K562 (cell line): ENCODE results near the gene PPP1R14D. TPM values are rescaled to one million over a fixed set of nuclear protein-coding genes. Genes with fewer than 3 reads are reported as not detected.

ENCODE experiments used
- ATAC-seq: fragments of 200-7000 bp; cut with Tn5 transposase; 3 replicates; pipeline ENCODE4 v1.9.1; 2020; ENCODE audit warnings: moderate library complexity
- BruUV-seq: library from RNA; stranded (reverse); fragments of 400-500 nt; replicated peaks from 2 replicates; lab custom pipeline; 2021; lab: Mats Ljungman, UMichigan
- CTCF ChIA-PET: fragments of 300-600 bp; formaldehyde crosslinking; extraction: SDS; loops from one replicate; lab custom pipeline; 2021; ENCODE audit warnings: low intra/inter-chr PET ratio; lab: Yijun Ruan, JAX
- POLR2A ChIA-PET: fragments of 300-600, 350-650 bp; sonication (Branson Sonifier 250); formaldehyde crosslinking; extraction: SDS; loops from one replicate; lab custom pipeline; 2021; ENCODE audit warnings: antibody characterized with exemption, inconsistent platforms; lab: Yijun Ruan, JAX
- DNase-seq, 4 experiments: peaks; one replicate each; pipeline versions ENCODE4 v3.0.0 to v3.0.0-alpha.2; 2011 to 2018; ENCODE audit warnings: low spot score in 3 of 4, mixed read lengths in 3 of 4; ENCODE audit errors: extremely low read depth in 1 of 4
- FAIRE-seq: peaks from 2 replicates; lab custom pipeline; 2011; peaks lifted over from hg19 to GRCh38; lab: Jason Lieb, UNC
- H2AFZ ChIP-seq: 2 replicates; pipeline ENCODE4 v1.6.0; 2011; ENCODE audit warnings: low read depth, low read length, control low read depth, inconsistent platforms
- H3K27ac ChIP-seq: fragments of 200-600 bp; 3 replicates; pipeline ENCODE4 v1.8.0; 2011; ENCODE audit warnings: low read depth, mild to moderate bottlenecking, control low read depth, inconsistent platforms, low read length, moderate library complexity, mixed read lengths; ENCODE audit errors: extremely low read depth
- H3K27me3 ChIP-seq, 2 experiments: fragments of 300-600 bp in 1 of 2; 2 replicates in 1 of 2; 3 replicates in 1 of 2; pipeline versions ENCODE4 v1.6.0 to v1.8.0; 2011; ENCODE audit warnings: inconsistent platforms in 2 of 2, low read length in 2 of 2, mild to moderate bottlenecking in 1 of 2, mixed read lengths in 1 of 2, moderate library complexity in 1 of 2; ENCODE audit not compliant: control insufficient read depth in 2 of 2, insufficient read depth in 2 of 2
- H3K36me3 ChIP-seq: fragments of 300-600 bp; 3 replicates; pipeline ENCODE4 v1.8.0; 2011; ENCODE audit warnings: mild to moderate bottlenecking, low read length, inconsistent platforms; ENCODE audit not compliant: control insufficient read depth, insufficient read depth
- H3K4me1 ChIP-seq, 2 experiments: fragments of 200-600 bp in 1 of 2; replicated peaks in 1 of 2; 2 replicates in 1 of 2; 3 replicates in 1 of 2; pipeline versions ENCODE4 v1.5.1 to v1.8.0; 2011; ENCODE audit warnings: inconsistent platforms in 2 of 2, low read length in 2 of 2, mild to moderate bottlenecking in 1 of 2, mixed read lengths in 1 of 2, moderate library complexity in 1 of 2; ENCODE audit not compliant: control insufficient read depth in 2 of 2, insufficient read depth in 2 of 2
- H3K4me2 ChIP-seq: 2 replicates; pipeline ENCODE4 v1.6.1; 2011; ENCODE audit warnings: low read length, control low read depth, inconsistent platforms, mixed read lengths; ENCODE audit not compliant: insufficient read depth
- H3K4me3 ChIP-seq: fragments of 200-600 bp; sonication (generic), shearing (Covaris generic); 2 replicates; pipeline ENCODE4 v1.5.1; 2016; ENCODE audit warnings: control low read depth, inconsistent platforms
- H3K79me2 ChIP-seq: fragments of 200-600 bp; 3 replicates; pipeline ENCODE4 v1.8.0; 2011; ENCODE audit warnings: low read length, inconsistent platforms; ENCODE audit not compliant: control insufficient read depth, insufficient read depth
- H3K9ac ChIP-seq, 2 experiments: 2 replicates each; pipeline versions ENCODE4 v1.6.0 to v1.6.1; 2011; ENCODE audit warnings: low read depth in 2 of 2, low read length in 2 of 2, control low read depth in 1 of 2, inconsistent platforms in 1 of 2, mild to moderate bottlenecking in 1 of 2, mixed read lengths in 1 of 2; ENCODE audit not compliant: insufficient read depth in 1 of 2
- H3K9me1 ChIP-seq: one replicate; pipeline ENCODE4 v1.6.0; 2011; ENCODE audit warnings: inconsistent platforms, mild to moderate bottlenecking, low read length, moderate library complexity; ENCODE audit not compliant: control insufficient read depth, insufficient read depth
- H3K9me3 ChIP-seq: replicated peaks from 2 replicates; pipeline ENCODE4 v1.5.1; 2011; ENCODE audit warnings: low read depth, low read length, inconsistent platforms; ENCODE audit not compliant: control insufficient read depth, insufficient read depth
- H4K20me1 ChIP-seq: replicated peaks from 2 replicates; pipeline ENCODE4 v1.6.1; 2011; ENCODE audit warnings: low read length, inconsistent platforms, mixed read lengths; ENCODE audit not compliant: control insufficient read depth, insufficient read depth
- HMGN3 ChIP-seq: IDR thresholded peaks from 2 replicates; pipeline ENCODE4 v1.6.1; 2011; ENCODE audit warnings: borderline replicate concordance, low read depth, mild to moderate bottlenecking, mixed read lengths, low read length; ENCODE audit not compliant: insufficient read length; ENCODE audit errors: extremely low read depth
- MEIS2 ChIP-seq: fragments of 450-650 bp; IDR thresholded peaks from 2 replicates; pipeline ENCODE4 v1.6.1; 2014; ENCODE audit warnings: mild to moderate bottlenecking; ENCODE audit not compliant: partially characterized antibody
- THAP7 ChIP-seq: fragments of 250-450 bp; sonication (Bioruptor Pico); IDR thresholded peaks from 2 replicates; pipeline ENCODE4 v1.5.0; 2021
- ZC3H11A ChIP-seq: IDR thresholded peaks from 2 replicates; pipeline ENCODE4 v1.6.1; 2012; ENCODE audit warnings: low read depth, low read length, improper control_type of control experiment
- ZNF274 ChIP-seq: IDR thresholded peaks from 2 replicates; pipeline ENCODE4 v1.6.1; 2011; ENCODE audit warnings: low read depth, mild to moderate bottlenecking, low read length, moderate library complexity, borderline replicate concordance
- ZNF41 ChIP-seq: fragments of 250-450 bp; sonication (Bioruptor Pico); conservative IDR thresholded peaks from 2 replicates; pipeline ENCODE4 v1.4.0; 2020; ENCODE audit warnings: mild to moderate bottlenecking
- WGBS: fragments of 100-300 bp; shearing (Covaris generic); methylation state at CpG from one replicate; pipeline ENCODE4 v1.1.6; 2016; ENCODE audit warnings: low coverage, mixed read lengths; ENCODE audit not compliant: insufficient coverage; ENCODE audit errors: missing lambda C conversion rate; 5-methylcytosine and 5-hydroxymethylcytosine counted together
- in situ Hi-C: fragments of 300-500 bp; cut with MboI; formaldehyde crosslinking; loops from 4 replicates; pipeline ENCODE4 v1.15.0; 2018; ENCODE audit warnings: inconsistent platforms, mixed read lengths
- intact Hi-C: fragments of 100-400 bp; cut with micrococcal nuclease; formaldehyde crosslinking; loops from 2 replicates; pipeline ENCODE4 v1.14.2; 2022
- polyA plus RNA-seq, 8 experiments: library from polyadenylated mRNA; depleted of rRNA in 4 of 8; stranded (reverse) in 5 of 8; unstranded in 3 of 8; fragments of >200 nt; fragmentation: Nextera tagmentation in 2 of 8; fragmentation: Illumina TruSeq in 1 of 8; extraction: Ambion mirVana in 2 of 8; extraction: Trizol in 1 of 8; gene quantifications; 2 replicates each; pipeline versions ENCODE4 v1.2.1 to v1.2.3, GENCODE V29; 2011 to 2014; ENCODE audit warnings: inconsistent platforms in 1 of 8, missing spikeins in 1 of 8
- total RNA-seq, 7 experiments: library from RNA; depleted of rRNA in 6 of 7; stranded (reverse); fragments of >200 nt in 6 of 7; fragmentation: Illumina TruSeq in 2 of 7; extraction: Trizol in 2 of 7; gene quantifications; 2 replicates each; pipeline versions ENCODE4 v1.2.1 to v1.2.3, GENCODE V29; 2011 to 2021; ENCODE audit warnings: low replicate concordance in 1 of 7

Gene PPP1R14D
- total and polyA plus RNA-seq, 9 of the 15 experiments (the other 6 are each of a cell fraction or from before 2014, with no cell fraction given): 0.11 to 0.18 TPM; not detected in 7

DNA sequence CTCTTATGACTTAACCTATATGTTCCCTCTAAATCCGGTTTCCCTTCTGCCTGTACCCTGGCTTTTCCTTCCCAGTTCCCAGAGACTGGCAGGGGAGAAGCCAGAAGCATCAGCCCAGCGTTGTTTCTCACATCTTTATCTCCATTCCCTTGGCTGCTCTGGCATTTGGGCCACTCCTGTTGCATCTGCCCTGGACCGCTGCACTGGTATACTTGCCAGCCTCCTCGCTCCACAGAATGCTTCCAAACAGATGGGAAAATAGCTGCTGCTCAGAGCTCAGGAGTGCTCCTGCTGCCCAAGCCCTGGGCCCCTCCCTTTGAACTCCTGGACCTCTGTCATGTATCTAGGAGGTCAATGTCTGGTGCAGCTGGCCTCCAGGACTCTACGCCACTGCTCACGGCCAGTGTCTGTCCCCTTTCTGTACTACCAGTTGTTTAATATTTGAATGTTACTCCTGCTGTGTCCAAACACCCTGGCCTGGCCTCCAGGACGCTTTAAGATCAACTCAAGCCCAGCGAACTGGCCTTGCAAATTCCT, 22.1 kb upstream of the PPP1R14D start:
- Histone ChIP-seq H3K4me1 (peaks cover 26 to 34% of the 10 kb centered on the region in 2 experiments), H3K79me2 (no peaks in the 10 kb centered on the region), H3K9me3 (no peaks in the 10 kb centered on the region), H4K20me1 (no peaks in the 10 kb centered on the region), H3K9me1 (no peaks in the 10 kb centered on the region), H3K27me3 (no peaks in the 10 kb centered on the region; a peak in 1 of 5 replicates), H2AFZ (no peak overlapping the region), H3K4me3 (no peak overlapping the region), H3K36me3 (no peaks in the 10 kb centered on the region), H3K27ac (no peak overlapping the region), H3K4me2 (no peak overlapping the region), H3K9ac (peak overlapping the region in 1 of 2 experiments; percentile 13; a peak in 1 of 4 replicates)
- in situ Hi-C loops: no loop called here
- DNase-seq: no peak
- BruUV-seq: no TSS peak
- ChIA-PET POLR2A (interaction anchor here (0.6 to 1.0 kb wide), 3 partner anchors 10 to 51 kb away, joined by 3 read pairs; no protein-coding TSS in a partner anchor), CTCF (no interaction called here)
- no peak for ATAC-seq
- no peak for FAIRE-seq
- TF ChIP-seq MEIS2 (no peak), THAP7 (no peak), HMGN3 (no peak), ZC3H11A (no peak), ZNF274 (no peak), ZNF41 (no peak)
- intact Hi-C loops: loop anchor here (10.0 kb wide), 1 partner anchor 176 kb away; no protein-coding TSS in a partner anchor
- 52% methylated on average over 7 of the region's 8 CpGs for WGBS
